ENCODE measurements around the gene ARFGAP2.

ARFGAP2 gene

GRCh38 chr11:47186700-47187695, 10.3 kb upstream of the ARFGAP2 start:
- DNase-seq = peak; percentile 28

GRCh38 chr11:47186076-47186699, 9.5 kb upstream of the ARFGAP2 start, which contains the start of gene PACSIN3:
Gene PACSIN3 (minus strand): TSS chr11:47186434. CDS start chr11:47182727, 3,707 bp downstream.
- no peak for DNase-seq

GRCh38 chr11:47185305-47186075, 8.8 kb upstream of the ARFGAP2 start:
- DNase-seq = no peak

- DNase-seq = no peak
Measured at GRCh38 chr11:47184711-47185304, 8.1 kb upstream of the ARFGAP2 start.

GRCh38 chr11:47183969-47184368, 7.3 kb upstream of the ARFGAP2 start:
- DNase-seq = no peak

GRCh38 chr11:47183031-47183856, 6.6 kb upstream of the ARFGAP2 start:
- DNase-seq = no peak

- DNase-seq = no peak
Measured at GRCh38 chr11:47182380-47182779, 5.7 kb upstream of the ARFGAP2 start.

GRCh38 chr11:47181271-47181670, 4.6 kb upstream of the ARFGAP2 start:
- no peak for DNase-seq

- DNase-seq = no peak
Measured at GRCh38 chr11:47180006-47180787, 3.5 kb upstream of the ARFGAP2 start.

- no peak for DNase-seq
Measured at GRCh38 chr11:47179655-47179991, 2.9 kb upstream of the ARFGAP2 start.

- no peak for DNase-seq
Measured at GRCh38 chr11:47178737-47179654, 2.3 kb upstream of the ARFGAP2 start.

GRCh38 chr11:47178316-47178715, 1.6 kb upstream of the ARFGAP2 start:
- DNase-seq = no peak

- DNase-seq = no peak
Measured at GRCh38 chr11:47177846-47178245, 1.2 kb upstream of the ARFGAP2 start.

GRCh38 chr11:47177229-47177845, 658 bp upstream of the ARFGAP2 start:
- DNase-seq = peak; percentile 78

- DNase-seq = no peak
Measured at GRCh38 chr11:47175746-47176327, 842 bp downstream of the ARFGAP2 start.

- no peak for DNase-seq
Measured at GRCh38 chr11:47172740-47173336, 3.8 kb downstream of the ARFGAP2 start.

GRCh38 chr11:47171856-47172255, 4.8 kb downstream of the ARFGAP2 start:
- DNase-seq = no peak

GRCh38 chr11:47171061-47171838, 5.4 kb downstream of the ARFGAP2 start:
- DNase-seq = no peak
